ENCODE measurements around the gene SELENOM. TPM values are rescaled to one million over a fixed set of nuclear protein-coding genes. Genes with fewer than 3 reads are reported as not detected.
"Not testable (repeated sequence)": the region's sequence is repeated elsewhere in the genome, so short reads cannot be mapped to it uniquely, and the experiment has no call there.

The SELENOM gene
- total and polyA plus RNA-seq, 2 donors (not counting 1 experiment from before 2014, with no cell fraction given), result 23.6 to 43.3 TPM

GRCh38 chr22:31112547-31113091 is 5.3 kb upstream of the SELENOM start:
- H3K9ac ChIP-seq (ENCODE audit: low read length); H3K4me2 ChIP-seq (replicated peaks; ENCODE audit: low read depth, low read length, poor library complexity, severe bottlenecking); intact Hi-C loops (cut with micrococcal nuclease); H3K79me2 ChIP-seq (ENCODE audit: control insufficient read depth, insufficient read depth, low read length); POLR2A ChIA-PET; H3K4me1 ChIP-seq (ENCODE audit: control insufficient read depth in 2 of 2, insufficient read depth in 2 of 2, low read length in 2 of 2); H3K36me3 ChIP-seq (replicated peaks in 1 of 2; ENCODE audit: control extremely low read depth in 1 of 2, control insufficient read depth in 1 of 2, extremely low read depth in 1 of 2, insufficient read depth in 2 of 2, low read length in 1 of 2); H3K27me3 Mint-ChIP-seq; DNase-seq; ATAC-seq (ENCODE audit: low read depth); H3K9me3 ChIP-seq (ENCODE audit: control extremely low read depth in 1 of 3, control insufficient read depth in 2 of 3, insufficient read depth in 1 of 3, low read length in 2 of 3); CTCF ChIA-PET; H3K27ac Mint-ChIP-seq; H3K27me3 ChIP-seq (replicated peaks in 1 of 4; ENCODE audit: control extremely low read depth in 1 of 4, control insufficient read depth in 3 of 4, insufficient read depth in 4 of 4, low read length in 3 of 4); H3K4me1 Mint-ChIP-seq; H3K4me3 ChIP-seq (ENCODE audit: control extremely low read depth in 1 of 5, extremely low read depth in 1 of 5, insufficient read depth in 1 of 5, low read depth in 2 of 5, low read length in 4 of 5); H3K9me3 Mint-ChIP-seq (ENCODE audit: insufficient read depth); H3K4me3 Mint-ChIP-seq; H2AFZ ChIP-seq (ENCODE audit: insufficient read depth, low read depth, low read length, poor library complexity, severe bottlenecking); H4K20me1 ChIP-seq (ENCODE audit: control insufficient read depth, insufficient read depth, low read length, poor library complexity, severe bottlenecking); H3K27ac ChIP-seq (ENCODE audit: low read length in 2 of 2): not testable (repeated sequence)
- 98% methylated on average over 5 of the region's 7 CpGs for WGBS (ENCODE audit: insufficient coverage)

DNA sequence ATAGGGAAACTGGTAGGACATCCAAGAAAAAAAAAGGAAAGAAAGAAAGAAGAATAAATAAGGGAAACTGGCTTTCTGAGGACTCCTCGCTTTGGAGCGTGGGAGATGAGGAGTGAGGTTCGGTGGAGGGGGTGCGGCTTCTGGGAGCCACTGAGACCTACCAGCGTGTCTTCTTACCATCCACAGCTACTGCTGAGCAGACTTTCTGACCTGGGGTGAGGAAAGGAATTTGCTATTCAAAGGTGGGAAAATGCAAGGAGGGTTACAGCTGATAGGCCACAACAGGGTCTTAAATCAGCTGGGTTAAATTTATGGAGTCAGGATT is 488 bp upstream of the SELENOM start:
- Mint-ChIP-seq H3K27me3 (no peaks in the 10 kb centered on the region), H3K27ac (peak overlapping the region; percentile 86), H3K4me3 (peak overlapping the region; percentile 96), H3K9me3 (ENCODE audit: insufficient read depth) (no peaks in the 10 kb centered on the region), H3K4me1 (peaks cover 22% of the 10 kb centered on the region)
- WGBS (ENCODE audit: insufficient coverage), result 0% methylated on average over 4 of the region's 5 CpGs
- H3K4me1 ChIP-seq (ENCODE audit: control insufficient read depth in 2 of 2, insufficient read depth in 2 of 2, low read length in 2 of 2), result peaks cover 16 to 17% of the 10 kb centered on the region in 2 donors
- ATAC-seq (ENCODE audit: low read depth), result peak; percentile 19
- CTCF ChIA-PET, result interaction anchor here (0.7 to 2.9 kb wide), 12 partner anchors 15 to 192 kb away, joined by 3 to 14 read pairs (median 4); partner anchors contain the start of genes MORC2 and TUG1
- peak overlapping the region; percentile 90 for H3K9ac ChIP-seq (ENCODE audit: low read length)
- intact Hi-C loops (cut with micrococcal nuclease), result loop anchor here (1.0 to 2.0 kb wide), 5 partner anchors 24 to 139 kb away; partner anchors contain the start of genes LIMK2, RNF185 and TUG1
- no peaks in the 10 kb centered on the region for H4K20me1 ChIP-seq (ENCODE audit: control insufficient read depth, insufficient read depth, low read length, poor library complexity, severe bottlenecking)
- H2AFZ ChIP-seq (ENCODE audit: insufficient read depth, low read depth, low read length, poor library complexity, severe bottlenecking), result peak overlapping the region; percentile 96
- TF ChIP-seq EZH2 (IDR thresholded peaks at IDR 0.05; ENCODE audit: borderline replicate concordance, insufficient read depth, low read depth, low read length, poor library complexity, severe bottlenecking) (no peak), CTCF (IDR thresholded peaks at IDR 0.05) (no peak)
- peaks cover 0 to 5% (median 0%) of the 10 kb centered on the region in 3 donors for H3K9me3 ChIP-seq (ENCODE audit: control extremely low read depth in 1 of 3, control insufficient read depth in 2 of 3, insufficient read depth in 1 of 3, low read length in 2 of 3)
- no peaks in the 10 kb centered on the region for H3K79me2 ChIP-seq (ENCODE audit: control insufficient read depth, insufficient read depth, low read length)
- no peak for DNase-seq
- peak overlapping the region; percentile 42 to 91 (median 72) for H3K4me3 ChIP-seq (ENCODE audit: control extremely low read depth in 1 of 5, extremely low read depth in 1 of 5, insufficient read depth in 1 of 5, low read depth in 2 of 5, low read length in 4 of 5)
- peak overlapping the region in 1 of 2 donors; percentile 57 for H3K27ac ChIP-seq (ENCODE audit: low read length in 2 of 2)
- H3K36me3 ChIP-seq (replicated peaks in 1 of 2; ENCODE audit: control extremely low read depth in 1 of 2, control insufficient read depth in 1 of 2, extremely low read depth in 1 of 2, insufficient read depth in 2 of 2, low read length in 1 of 2), result no peaks in the 10 kb centered on the region
- peak overlapping the region; percentile 99 for H3K4me2 ChIP-seq (replicated peaks; ENCODE audit: low read depth, low read length, poor library complexity, severe bottlenecking)
- no peaks in the 10 kb centered on the region for H3K27me3 ChIP-seq (replicated peaks in 1 of 4; ENCODE audit: control extremely low read depth in 1 of 4, control insufficient read depth in 3 of 4, insufficient read depth in 4 of 4, low read length in 3 of 4)
- POLR2A ChIA-PET, result interaction anchor here (1.0 kb wide), 1 partner anchor 23 kb away, joined by 6 read pairs; no protein-coding TSS in a partner anchor
